GM12892 (cell line): Measurements from ENCODE around the gene RAB27A. TPM values are rescaled to one million over a fixed set of nuclear protein-coding genes. Genes with fewer than 3 reads are reported as not detected.
"Not testable (repeated sequence)": the region's sequence is repeated elsewhere in the genome, so short reads cannot be mapped to it uniquely, and the experiment has no call there.

Source experiments
- DNase-seq: peaks from one replicate; pipeline ENCODE4 v3.0.0; 2011; ENCODE audit not compliant: insufficient read length
- FAIRE-seq: peaks from 2 replicates; lab custom pipeline; 2011; peaks lifted over from hg19 to GRCh38; lab: Jason Lieb, UNC
- POLR2A ChIP-seq: IDR thresholded peaks from 2 replicates; pipeline ENCODE4 v1.6.1; 2011; ENCODE audit warnings: low read depth, low read length, control low read depth
- POLR2AphosphoS5 ChIP-seq: IDR thresholded peaks from 2 replicates; pipeline ENCODE4 v1.6.1; 2011; ENCODE audit warnings: low read depth, low read length, control low read depth
- TAF1 ChIP-seq: IDR thresholded peaks from 2 replicates; pipeline ENCODE4 v1.6.1; 2011; ENCODE audit warnings: low read depth, mild to moderate bottlenecking, control low read depth, low read length, borderline replicate concordance
- polyA plus RNA-seq: library from polyadenylated mRNA; unstranded; fragments of >200 nt; gene quantifications from one replicate; pipeline ENCODE4 v1.2.1, GENCODE V29; 2012; ENCODE audit warnings: missing spikeins, inconsistent platforms; ENCODE audit not compliant: missing spikeins

Gene RAB27A
- polyA plus RNA-seq = 28.9 TPM

GRCh38 chr15:55289746-55290527 is at the start of gene RAB27A:
Gene RAB27A, minus strand, starts transcription at chr15:55289813. Its CDS starts 54,879 bp downstream, at chr15:55234934.
- peak; percentile 76 for FAIRE-seq
- peak; percentile 67 for DNase-seq
- peak; percentile 44; the same call in 1 of the 2 replicates for TF ChIP-seq POLR2A
- TF ChIP-seq POLR2AphosphoS5 = no peak
- 0 out of 2 replicates have a peak, but pooled peaks have one; percentile 10 for TF ChIP-seq TAF1

- no peak for FAIRE-seq
- TF ChIP-seq POLR2A = no peak
- no peak for TF ChIP-seq POLR2AphosphoS5
- no peak for TF ChIP-seq TAF1
These were observed 47.5 kb upstream of the RAB27A start for GRCh38 chr15:55337160-55337559.

GRCh38 chr15:55334997-55335396 is 45.4 kb upstream of the RAB27A start:
- FAIRE-seq = peak; percentile 9
- no peak for DNase-seq
- TF ChIP-seq POLR2AphosphoS5 (no peak), TAF1 (no peak), POLR2A (no peak)

More at GRCh38 chr15:55337160-55337559, 47.5 kb upstream of the RAB27A start:
- no peak for DNase-seq

GRCh38 chr15:55334371-55334770 is 44.8 kb upstream of the RAB27A start:
- FAIRE-seq (no peak), DNase-seq (no peak)
- TF ChIP-seq POLR2A (no peak), POLR2AphosphoS5 (no peak), TAF1 (no peak)

GRCh38 chr15:55327387-55327786 is 37.8 kb upstream of the RAB27A start:
- no peak for FAIRE-seq

GRCh38 chr15:55322467-55322866 is 32.9 kb upstream of the RAB27A start:
- FAIRE-seq (no peak), DNase-seq (no peak)
- TF ChIP-seq POLR2AphosphoS5 (no peak), TAF1 (no peak), POLR2A (no peak)

More at GRCh38 chr15:55327387-55327786, 37.8 kb upstream of the RAB27A start:
- DNase-seq = no peak
- TF ChIP-seq POLR2AphosphoS5 = no peak
- no peak for TF ChIP-seq TAF1
- TF ChIP-seq POLR2A = no peak

GRCh38 chr15:55320963-55321362 is 31.4 kb upstream of the RAB27A start:
- TF ChIP-seq POLR2A (no peak), TAF1 (no peak), POLR2AphosphoS5 (no peak)
- DNase-seq = no peak
- FAIRE-seq = no peak

- FAIRE-seq (no peak), DNase-seq (no peak)
- TF ChIP-seq TAF1 (no peak), POLR2AphosphoS5 (no peak), POLR2A (no peak)
These were observed 30.6 kb upstream of the RAB27A start for GRCh38 chr15:55320238-55320550.

GRCh38 chr15:55319537-55320237 is 30.1 kb upstream of the RAB27A start:
- no peak for FAIRE-seq
- no peak for DNase-seq
- TF ChIP-seq POLR2A = no peak
- no peak for TF ChIP-seq POLR2AphosphoS5
- no peak for TF ChIP-seq TAF1

GRCh38 chr15:55318588-55319494 is 29.2 kb upstream of the RAB27A start, which contains the start of the genes PIGB and PIGBOS1:
Gene PIGB, plus strand, starts transcription at chr15:55319222. Its CDS starts 29 bp downstream, at chr15:55319251.
Gene PIGBOS1, minus strand, starts transcription at chr15:55319123. Its CDS starts 1,331 bp downstream, at chr15:55317792.
- peak; percentile 94 for FAIRE-seq
- TF ChIP-seq POLR2AphosphoS5 = peak; percentile 93
- TF ChIP-seq POLR2A = peak; percentile 92
- peak; percentile 52; the same call in 1 of the 2 replicates for TF ChIP-seq TAF1
- peak; percentile 57 for DNase-seq

GRCh38 chr15:55302801-55303200 is 13.2 kb upstream of the RAB27A start:
- DNase-seq, FAIRE-seq: not testable (repeated sequence)
